Tibial nerve (tissue), 4 donors: ENCODE measurements around the gene ST8SIA1.

ENCODE experiments used
- CTCF ChIP-seq, 5 experiments: fragments of 200-600 bp in 3 of 5; fragments of 450-650 bp in 2 of 5; sonication (generic) in 3 of 5; IDR thresholded peaks; one replicate each; pipeline ENCODE4 v1.5.1; 2016 to 2019; ENCODE audit warnings: antibody characterized with exemption in 5 of 5, mild to moderate bottlenecking in 3 of 5, moderate library complexity in 2 of 5
- EP300 ChIP-seq, 2 donors: sonication (generic); formaldehyde crosslinking; IDR thresholded peaks; one replicate each; pipeline ENCODE4 v1.6.1; 2017; ENCODE audit warnings: antibody characterized with exemption in 2 of 2, mild to moderate bottlenecking in 1 of 2

- TF ChIP-seq EP300 (IDR thresholded peaks at IDR 0.05), result no peak
- no peak for TF ChIP-seq CTCF (IDR thresholded peaks at IDR 0.05)
These were observed 65.5 kb downstream of the ST8SIA1 start for GRCh38 chr12:22268973-22269372.
